Peyer's patch (tissue), 4 donors: ENCODE results near the gene MAP3K7.

ENCODE experiments used
- POLR2A ChIP-seq, 2 donors: fragments of 450-650 bp; IDR thresholded peaks; one replicate each; pipeline ENCODE4 v1.5.1; 2017; ENCODE audit warnings: antibody characterized with exemption in 2 of 2, mild to moderate bottlenecking in 2 of 2, moderate library complexity in 2 of 2
- TF ChIP-seq, protein P1 (sequence below), 6 experiments: fragments of 450-650 bp in 4 of 6; fragments of 200-600 bp in 2 of 6; sonication (generic) in 1 of 6; IDR thresholded peaks; one replicate each; pipeline ENCODE4 v1.5.1; 2017 to 2019; ENCODE audit warnings: antibody characterized with exemption in 6 of 6, mild to moderate bottlenecking in 3 of 6, moderate library complexity in 1 of 6

DNA sequence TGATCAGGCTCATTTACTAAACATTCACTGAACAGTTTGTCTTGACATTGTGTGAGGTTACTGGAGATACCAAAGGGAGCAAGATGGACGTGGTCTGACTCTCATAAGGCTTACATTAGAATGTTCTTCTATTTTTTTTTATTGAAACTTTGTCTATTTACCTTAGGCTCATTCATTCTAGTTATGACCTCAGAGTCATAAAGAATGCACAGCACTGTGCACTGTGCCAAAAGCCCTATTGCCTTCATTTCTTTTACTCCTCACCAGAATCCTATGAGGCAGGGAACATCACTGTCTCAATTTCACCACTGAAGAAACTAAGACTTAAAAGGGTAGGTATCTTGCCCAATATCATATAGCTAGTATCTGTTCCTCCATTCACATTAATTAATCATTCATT lies 94.5 kb downstream of the MAP3K7 start:
- no peak for TF ChIP-seq POLR2A (IDR thresholded peaks at IDR 0.05)
- TF ChIP-seq, protein P1, sequence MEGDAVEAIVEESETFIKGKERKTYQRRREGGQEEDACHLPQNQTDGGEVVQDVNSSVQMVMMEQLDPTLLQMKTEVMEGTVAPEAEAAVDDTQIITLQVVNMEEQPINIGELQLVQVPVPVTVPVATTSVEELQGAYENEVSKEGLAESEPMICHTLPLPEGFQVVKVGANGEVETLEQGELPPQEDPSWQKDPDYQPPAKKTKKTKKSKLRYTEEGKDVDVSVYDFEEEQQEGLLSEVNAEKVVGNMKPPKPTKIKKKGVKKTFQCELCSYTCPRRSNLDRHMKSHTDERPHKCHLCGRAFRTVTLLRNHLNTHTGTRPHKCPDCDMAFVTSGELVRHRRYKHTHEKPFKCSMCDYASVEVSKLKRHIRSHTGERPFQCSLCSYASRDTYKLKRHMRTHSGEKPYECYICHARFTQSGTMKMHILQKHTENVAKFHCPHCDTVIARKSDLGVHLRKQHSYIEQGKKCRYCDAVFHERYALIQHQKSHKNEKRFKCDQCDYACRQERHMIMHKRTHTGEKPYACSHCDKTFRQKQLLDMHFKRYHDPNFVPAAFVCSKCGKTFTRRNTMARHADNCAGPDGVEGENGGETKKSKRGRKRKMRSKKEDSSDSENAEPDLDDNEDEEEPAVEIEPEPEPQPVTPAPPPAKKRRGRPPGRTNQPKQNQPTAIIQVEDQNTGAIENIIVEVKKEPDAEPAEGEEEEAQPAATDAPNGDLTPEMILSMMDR (IDR thresholded peaks at IDR 0.05) = no peak
